PFSK-1 (cell line): ENCODE results near the gene SLAMF9.

Source experiments
- POLR2AphosphoS5 ChIP-seq: IDR thresholded peaks from 2 replicates; pipeline ENCODE4 v1.6.1; 2012; ENCODE audit warnings: low read depth, mild to moderate bottlenecking, control low read depth, low read length, moderate library complexity
- REST ChIP-seq, 2 experiments: IDR thresholded peaks; 2 replicates each; pipeline versions ENCODE4 v1.6.1 to v1.8.0; 2011 to 2012; ENCODE audit warnings: low read depth in 2 of 2, low read length in 2 of 2, control low read depth in 1 of 2, inconsistent platforms in 1 of 2, mild to moderate bottlenecking in 1 of 2, moderate library complexity in 1 of 2; ENCODE audit not compliant: insufficient read depth in 1 of 2

- TF ChIP-seq POLR2AphosphoS5 (no peak), REST (IDR thresholded peaks at IDR 0.05; ENCODE audit: insufficient read depth in 1 of 2, low read depth in 2 of 2, low read length in 2 of 2) (no peak)
Observed at GRCh38 chr1:159924025-159924790, 29.8 kb downstream of the SLAMF9 start.
